ENCODE results near the gene HAS3.

- no peak for TF ChIP-seq CTCF (IDR thresholded peaks at IDR 0.05; ENCODE audit: low read depth, low read length, missing input control)
- TF ChIP-seq RXRA (IDR thresholded peaks at IDR 0.05), result no peak
Observed at GRCh38 chr16:69114976-69115355, 9.5 kb downstream of the HAS3 start.
